Measurements from ENCODE around the gene MBNL1.

The MBNL1 gene

DNA sequence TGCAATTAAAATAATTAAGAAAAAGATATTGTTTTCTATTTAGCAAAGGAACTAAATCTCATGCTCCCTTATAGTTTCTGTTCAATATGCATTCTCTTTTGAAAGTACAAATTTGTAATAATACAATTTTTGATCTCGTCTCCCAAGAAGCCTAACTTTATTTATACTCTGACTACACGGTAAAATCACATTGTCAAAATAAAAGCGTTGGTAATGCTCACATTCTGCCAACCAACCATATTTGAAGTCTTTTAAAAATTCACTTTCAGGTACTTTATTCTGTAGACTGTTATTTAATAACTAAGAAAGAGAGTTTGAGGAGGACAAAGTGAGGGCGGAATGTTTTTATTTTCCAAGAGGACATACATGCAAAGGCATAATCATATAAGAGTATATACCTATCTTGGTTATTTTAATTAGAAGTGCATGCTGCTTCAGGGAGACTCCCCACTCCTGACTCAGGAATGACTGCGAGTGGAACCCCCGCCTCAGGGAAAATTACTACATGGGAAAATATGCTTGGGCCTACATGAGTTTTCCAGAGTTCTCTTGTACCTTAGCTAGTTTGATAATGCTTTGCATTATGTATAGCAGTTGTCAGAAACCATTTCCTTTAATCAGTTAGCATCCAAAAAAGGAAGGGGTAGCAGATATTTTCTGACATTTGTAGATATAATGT is 19.3 kb downstream of the MBNL1 start:
- no peak overlapping the region for H2BK12ac ChIP-seq (ENCODE audit: low read length)
- H3K79me1 ChIP-seq (ENCODE audit: low read depth, low read length) = no peaks in the 10 kb centered on the region
- no peak overlapping the region for H3K23ac ChIP-seq (ENCODE audit: low read depth, low read length, poor library complexity)
- no peak overlapping the region for H2AFZ ChIP-seq (ENCODE audit: low read length)
- H2BK120ac ChIP-seq (ENCODE audit: low read depth, low read length) = no peak overlapping the region
- DNase-seq (ENCODE audit: low spot score) = no peak
- H2BK15ac ChIP-seq (ENCODE audit: low read length) = no peak overlapping the region
- no peak overlapping the region for H2AK5ac ChIP-seq (ENCODE audit: low read depth, low read length)
- no peak overlapping the region for H4K8ac ChIP-seq (ENCODE audit: low read depth, low read length)
- no peak overlapping the region for H3K18ac ChIP-seq (ENCODE audit: low read length)
- no peak overlapping the region for H3K4ac ChIP-seq (ENCODE audit: low read length)
- no peak overlapping the region for H2BK5ac ChIP-seq (ENCODE audit: low read length)
- H3K4me1 ChIP-seq (ENCODE audit: control insufficient read depth in 2 of 2, insufficient read depth in 1 of 2, low read depth in 1 of 2, low read length in 2 of 2) = no peaks in the 10 kb centered on the region
- no peak overlapping the region for H3K14ac ChIP-seq (ENCODE audit: low read length)
- no peak overlapping the region for H3K27ac ChIP-seq (replicated peaks; ENCODE audit: low read length)
- H3K9me3 ChIP-seq (replicated peaks in 1 of 2; ENCODE audit: control insufficient read depth in 2 of 2, insufficient read depth in 1 of 2, low read depth in 1 of 2, low read length in 2 of 2) = no peaks in the 10 kb centered on the region
- WGBS, 2 donors (ENCODE audit: extremely low coverage in 2 of 2, insufficient read length in 2 of 2, insufficient replicate concordance in 1 of 2) = no CpG with 5 or more reads among the region's 6 CpGs
- H3K4me3 ChIP-seq (ENCODE audit: low read length in 2 of 2) = no peak overlapping the region
- H4K91ac ChIP-seq (ENCODE audit: low read depth, low read length, poor library complexity) = no peak overlapping the region
- no peak overlapping the region for H3K4me2 ChIP-seq (ENCODE audit: insufficient read depth, low read length, poor library complexity, severe bottlenecking)
- H3K36me3 ChIP-seq (replicated peaks in 1 of 2; ENCODE audit: control insufficient read depth in 2 of 2, insufficient read depth in 2 of 2, low read length in 2 of 2) = no peaks in the 10 kb centered on the region
- H3K9ac ChIP-seq (ENCODE audit: low read depth, low read length, poor library complexity) = no peak overlapping the region
- no peaks in the 10 kb centered on the region for H3K27me3 ChIP-seq (ENCODE audit: control insufficient read depth in 3 of 3, insufficient read depth in 3 of 3, low read depth in 1 of 3, low read length in 3 of 3)

DNA sequence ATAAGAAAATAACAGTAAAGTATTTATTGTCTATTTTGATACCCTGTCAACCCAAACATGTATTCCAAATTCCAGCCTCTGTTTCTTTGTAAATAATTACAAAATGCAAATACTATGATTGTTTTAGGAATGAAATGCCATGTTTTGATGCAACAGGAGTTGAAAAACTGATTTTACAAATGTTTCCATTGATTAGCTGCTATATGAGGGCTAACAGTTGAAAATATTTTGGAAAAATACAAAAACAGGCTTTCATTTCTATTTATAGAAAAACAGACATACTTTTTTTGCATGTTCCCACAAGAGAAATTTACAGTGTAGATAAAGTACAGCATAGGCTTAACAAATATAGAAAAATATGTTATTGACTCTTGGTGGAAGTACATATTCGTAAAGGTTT is 20.0 kb downstream of the MBNL1 start:
- WGBS, 2 donors (ENCODE audit: extremely low coverage in 2 of 2, insufficient read length in 2 of 2, insufficient replicate concordance in 1 of 2) = no CpG with 5 or more reads among the region's 1 CpG
- no peak overlapping the region for H3K27ac ChIP-seq (replicated peaks; ENCODE audit: low read length)

DNA sequence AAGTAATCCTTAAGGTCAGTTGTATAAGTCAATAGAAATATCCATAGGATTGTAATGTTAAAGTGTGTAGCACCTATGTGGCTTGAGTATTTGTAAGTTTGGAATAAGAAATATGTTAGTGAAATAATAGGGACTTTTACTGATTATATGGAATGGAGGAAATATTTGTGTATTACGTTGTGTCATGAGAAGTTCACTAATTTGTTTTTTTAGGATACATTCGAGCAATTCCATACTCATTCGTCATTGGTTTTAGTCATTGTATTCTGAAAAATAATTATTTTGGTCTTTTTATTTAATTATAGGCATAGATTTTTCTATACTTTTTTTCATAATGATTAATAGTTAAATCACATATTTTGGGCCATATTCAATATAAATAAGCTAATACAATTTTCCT is 21.0 kb downstream of the MBNL1 start:
- Histone ChIP-seq H2AK5ac (ENCODE audit: low read depth, low read length) (no peak overlapping the region), H3K23ac (ENCODE audit: low read depth, low read length, poor library complexity) (no peak overlapping the region), H4K8ac (ENCODE audit: low read depth, low read length) (no peak overlapping the region), H3K9ac (ENCODE audit: low read depth, low read length, poor library complexity) (no peak overlapping the region), H3K36me3 (replicated peaks in 1 of 2; ENCODE audit: control insufficient read depth in 2 of 2, insufficient read depth in 2 of 2, low read length in 2 of 2) (no peaks in the 10 kb centered on the region), H2AFZ (ENCODE audit: low read length) (no peak overlapping the region), H3K14ac (ENCODE audit: low read length) (no peak overlapping the region), H3K18ac (ENCODE audit: low read length) (no peak overlapping the region), H3K27me3 (ENCODE audit: control insufficient read depth in 3 of 3, insufficient read depth in 3 of 3, low read depth in 1 of 3, low read length in 3 of 3) (no peaks in the 10 kb centered on the region), H3K79me1 (ENCODE audit: low read depth, low read length) (no peaks in the 10 kb centered on the region), H3K4ac (ENCODE audit: low read length) (no peak overlapping the region), H2BK12ac (ENCODE audit: low read length) (no peak overlapping the region), H2BK15ac (ENCODE audit: low read length) (no peak overlapping the region), H3K4me1 (ENCODE audit: control insufficient read depth in 2 of 2, insufficient read depth in 1 of 2, low read depth in 1 of 2, low read length in 2 of 2) (no peaks in the 10 kb centered on the region), H2BK120ac (ENCODE audit: low read depth, low read length) (no peak overlapping the region), H2BK5ac (ENCODE audit: low read length) (no peak overlapping the region), H3K27ac (replicated peaks; ENCODE audit: low read length) (no peak overlapping the region), H3K9me3 (replicated peaks in 1 of 2; ENCODE audit: control insufficient read depth in 2 of 2, insufficient read depth in 1 of 2, low read depth in 1 of 2, low read length in 2 of 2) (no peaks in the 10 kb centered on the region), H4K91ac (ENCODE audit: low read depth, low read length, poor library complexity) (no peak overlapping the region), H3K4me3 (ENCODE audit: low read length in 2 of 2) (no peak overlapping the region), H3K4me2 (ENCODE audit: insufficient read depth, low read length, poor library complexity, severe bottlenecking) (no peak overlapping the region)
- 100% methylated on average over 1 of the region's 3 CpGs; no CpG with 5 or more reads in 1 of the 2 donors for WGBS, 2 donors (ENCODE audit: extremely low coverage in 2 of 2, insufficient read length in 2 of 2, insufficient replicate concordance in 1 of 2)
- DNase-seq (ENCODE audit: low spot score) = no peak

More for the DNA sequence above, 20.0 kb downstream of the MBNL1 start:
- Histone ChIP-seq H3K4me1 (ENCODE audit: control insufficient read depth in 2 of 2, insufficient read depth in 1 of 2, low read depth in 1 of 2, low read length in 2 of 2) (no peaks in the 10 kb centered on the region), H4K8ac (ENCODE audit: low read depth, low read length) (no peak overlapping the region), H3K9me3 (replicated peaks in 1 of 2; ENCODE audit: control insufficient read depth in 2 of 2, insufficient read depth in 1 of 2, low read depth in 1 of 2, low read length in 2 of 2) (no peaks in the 10 kb centered on the region), H2BK15ac (ENCODE audit: low read length) (no peak overlapping the region), H3K18ac (ENCODE audit: low read length) (no peak overlapping the region), H3K14ac (ENCODE audit: low read length) (no peak overlapping the region), H3K79me1 (ENCODE audit: low read depth, low read length) (no peaks in the 10 kb centered on the region), H3K9ac (ENCODE audit: low read depth, low read length, poor library complexity) (no peak overlapping the region), H2AFZ (ENCODE audit: low read length) (no peak overlapping the region), H3K4ac (ENCODE audit: low read length) (no peak overlapping the region), H3K4me3 (ENCODE audit: low read length in 2 of 2) (no peak overlapping the region), H2AK5ac (ENCODE audit: low read depth, low read length) (no peak overlapping the region), H3K23ac (ENCODE audit: low read depth, low read length, poor library complexity) (no peak overlapping the region), H3K4me2 (ENCODE audit: insufficient read depth, low read length, poor library complexity, severe bottlenecking) (no peak overlapping the region), H3K36me3 (replicated peaks in 1 of 2; ENCODE audit: control insufficient read depth in 2 of 2, insufficient read depth in 2 of 2, low read length in 2 of 2) (no peaks in the 10 kb centered on the region), H2BK12ac (ENCODE audit: low read length) (no peak overlapping the region), H4K91ac (ENCODE audit: low read depth, low read length, poor library complexity) (no peak overlapping the region), H2BK120ac (ENCODE audit: low read depth, low read length) (no peak overlapping the region), H3K27me3 (ENCODE audit: control insufficient read depth in 3 of 3, insufficient read depth in 3 of 3, low read depth in 1 of 3, low read length in 3 of 3) (no peaks in the 10 kb centered on the region), H2BK5ac (ENCODE audit: low read length) (no peak overlapping the region)
- no peak for DNase-seq (ENCODE audit: low spot score)

DNA sequence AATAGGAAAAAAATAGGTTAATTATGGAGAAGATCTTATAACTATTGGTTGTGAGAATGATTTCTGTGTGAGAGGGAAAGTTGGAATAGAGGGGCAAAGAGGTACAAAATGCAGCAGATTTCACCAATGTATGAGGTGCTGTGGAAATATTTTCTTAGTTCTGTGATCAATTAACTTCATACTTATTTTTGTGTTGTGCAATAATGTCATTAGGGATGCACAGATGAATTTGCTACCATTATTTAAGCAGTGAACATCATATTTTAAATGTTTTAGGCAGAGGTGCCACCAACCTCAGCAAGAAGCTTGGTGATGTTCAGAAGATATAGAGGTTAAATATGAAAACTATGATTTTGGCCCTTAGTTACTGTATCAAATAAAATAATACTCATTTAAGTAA is 21.6 kb downstream of the MBNL1 start:
- H2BK120ac ChIP-seq (ENCODE audit: low read depth, low read length) = no peak overlapping the region
- no peak overlapping the region for H3K14ac ChIP-seq (ENCODE audit: low read length)
- H3K4me1 ChIP-seq (ENCODE audit: control insufficient read depth in 2 of 2, insufficient read depth in 1 of 2, low read depth in 1 of 2, low read length in 2 of 2) = no peaks in the 10 kb centered on the region
- no peak overlapping the region for H2BK15ac ChIP-seq (ENCODE audit: low read length)
- no peaks in the 10 kb centered on the region for H3K9me3 ChIP-seq (replicated peaks in 1 of 2; ENCODE audit: control insufficient read depth in 2 of 2, insufficient read depth in 1 of 2, low read depth in 1 of 2, low read length in 2 of 2)
- H3K27ac ChIP-seq (replicated peaks; ENCODE audit: low read length) = no peak overlapping the region
- no peak overlapping the region for H4K8ac ChIP-seq (ENCODE audit: low read depth, low read length)
- H3K18ac ChIP-seq (ENCODE audit: low read length) = no peak overlapping the region
- no peak overlapping the region for H2AFZ ChIP-seq (ENCODE audit: low read length)
- no peak overlapping the region for H2BK12ac ChIP-seq (ENCODE audit: low read length)
- DNase-seq (ENCODE audit: low spot score) = no peak
- H2AK5ac ChIP-seq (ENCODE audit: low read depth, low read length) = no peak overlapping the region
- H2BK5ac ChIP-seq (ENCODE audit: low read length) = no peak overlapping the region
- H3K4me3 ChIP-seq (ENCODE audit: low read length in 2 of 2) = no peak overlapping the region
- no peak overlapping the region for H3K4ac ChIP-seq (ENCODE audit: low read length)
- H3K36me3 ChIP-seq (replicated peaks in 1 of 2; ENCODE audit: control insufficient read depth in 2 of 2, insufficient read depth in 2 of 2, low read length in 2 of 2) = no peaks in the 10 kb centered on the region
- H3K9ac ChIP-seq (ENCODE audit: low read depth, low read length, poor library complexity) = no peak overlapping the region
- H4K91ac ChIP-seq (ENCODE audit: low read depth, low read length, poor library complexity) = no peak overlapping the region
- H3K79me1 ChIP-seq (ENCODE audit: low read depth, low read length) = no peaks in the 10 kb centered on the region
- H3K4me2 ChIP-seq (ENCODE audit: insufficient read depth, low read length, poor library complexity, severe bottlenecking) = no peak overlapping the region
- H3K23ac ChIP-seq (ENCODE audit: low read depth, low read length, poor library complexity) = no peak overlapping the region
- H3K27me3 ChIP-seq (ENCODE audit: control insufficient read depth in 3 of 3, insufficient read depth in 3 of 3, low read depth in 1 of 3, low read length in 3 of 3) = no peaks in the 10 kb centered on the region

Data from neuronal stem cell (in vitro differentiated cells).